Tibial nerve (tissue), 4 donors: ENCODE data around the gene HAUS5.

ENCODE experiments used
- EP300 ChIP-seq, 2 donors: sonication (generic); formaldehyde crosslinking; IDR thresholded peaks; one replicate each; pipeline ENCODE4 v1.6.1; 2017; ENCODE audit warnings: antibody characterized with exemption in 2 of 2, mild to moderate bottlenecking in 1 of 2
- POLR2A ChIP-seq, 2 donors: fragments of 450-650 bp; IDR thresholded peaks; one replicate each; pipeline ENCODE4 v1.6.1; 2017; ENCODE audit warnings: antibody characterized with exemption in 2 of 2, mild to moderate bottlenecking in 2 of 2, moderate library complexity in 2 of 2
- TF ChIP-seq, protein P1 (sequence below), 5 experiments: fragments of 200-600 bp in 3 of 5; fragments of 450-650 bp in 2 of 5; sonication (generic) in 3 of 5; IDR thresholded peaks; one replicate each; pipeline ENCODE4 v1.5.1; 2016 to 2019; ENCODE audit warnings: antibody characterized with exemption in 5 of 5, mild to moderate bottlenecking in 3 of 5, moderate library complexity in 2 of 5

- TF ChIP-seq, protein P1, sequence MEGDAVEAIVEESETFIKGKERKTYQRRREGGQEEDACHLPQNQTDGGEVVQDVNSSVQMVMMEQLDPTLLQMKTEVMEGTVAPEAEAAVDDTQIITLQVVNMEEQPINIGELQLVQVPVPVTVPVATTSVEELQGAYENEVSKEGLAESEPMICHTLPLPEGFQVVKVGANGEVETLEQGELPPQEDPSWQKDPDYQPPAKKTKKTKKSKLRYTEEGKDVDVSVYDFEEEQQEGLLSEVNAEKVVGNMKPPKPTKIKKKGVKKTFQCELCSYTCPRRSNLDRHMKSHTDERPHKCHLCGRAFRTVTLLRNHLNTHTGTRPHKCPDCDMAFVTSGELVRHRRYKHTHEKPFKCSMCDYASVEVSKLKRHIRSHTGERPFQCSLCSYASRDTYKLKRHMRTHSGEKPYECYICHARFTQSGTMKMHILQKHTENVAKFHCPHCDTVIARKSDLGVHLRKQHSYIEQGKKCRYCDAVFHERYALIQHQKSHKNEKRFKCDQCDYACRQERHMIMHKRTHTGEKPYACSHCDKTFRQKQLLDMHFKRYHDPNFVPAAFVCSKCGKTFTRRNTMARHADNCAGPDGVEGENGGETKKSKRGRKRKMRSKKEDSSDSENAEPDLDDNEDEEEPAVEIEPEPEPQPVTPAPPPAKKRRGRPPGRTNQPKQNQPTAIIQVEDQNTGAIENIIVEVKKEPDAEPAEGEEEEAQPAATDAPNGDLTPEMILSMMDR (IDR thresholded peaks at IDR 0.05) = no peak
- TF ChIP-seq POLR2A (IDR thresholded peaks at IDR 0.05) = no peak
- no peak for TF ChIP-seq EP300 (IDR thresholded peaks at IDR 0.05)
Observed at GRCh38 chr19:35639321-35639639, 26.7 kb downstream of the HAUS5 start.
